GM18505 (cell line): ENCODE measurements around the gene SLC25A6.
"Not testable (repeated sequence)": the region's sequence is repeated elsewhere in the genome, so short reads cannot be mapped to it uniquely, and the experiment has no call there.

Experiments used
- ATAC-seq: cut with Tn5 transposase; IDR thresholded peaks from one replicate; pipeline ENCODE4 v1.9.1; 2021; ENCODE audit not compliant: unreplicated experiment
- POLR2A ChIP-seq: IDR thresholded peaks from 4 replicates; pipeline ENCODE4 v1.6.1; 2011; ENCODE audit warnings: borderline replicate concordance; ENCODE audit not compliant: insufficient read depth, insufficient read length; ENCODE audit errors: extremely low read depth

The SLC25A6 gene

GRCh38 chrX:1391707-1392375 lies at the start of gene SLC25A6:
TSS of gene SLC25A6 (minus strand) at chrX:1392113. CDS start at chrX:1392009, 104 bp downstream.
- TF ChIP-seq POLR2A, result peak; percentile 89
- ATAC-seq, result peak; percentile 94

- no peak for ATAC-seq
Measured at GRCh38 chrX:1440506-1440905, 48.6 kb upstream of the SLC25A6 start.

GRCh38 chrX:1435241-1435895 lies 43.5 kb upstream of the SLC25A6 start:
- no peak for TF ChIP-seq POLR2A
- no peak for ATAC-seq

More at GRCh38 chrX:1440506-1440905, 48.6 kb upstream of the SLC25A6 start:
- no peak for TF ChIP-seq POLR2A

- no peak for ATAC-seq
- TF ChIP-seq POLR2A, result no peak
Measured at GRCh38 chrX:1434871-1435240, 42.9 kb upstream of the SLC25A6 start.

- no peak for TF ChIP-seq POLR2A
Measured at GRCh38 chrX:1433646-1434357, 41.9 kb upstream of the SLC25A6 start.

GRCh38 chrX:1430451-1430850 lies 38.5 kb upstream of the SLC25A6 start:
- no peak for ATAC-seq
- TF ChIP-seq POLR2A, result no peak

More at GRCh38 chrX:1433646-1434357, 41.9 kb upstream of the SLC25A6 start:
- ATAC-seq, result no peak

- no peak for TF ChIP-seq POLR2A
- ATAC-seq, result no peak
Measured at GRCh38 chrX:1427756-1428155, 35.8 kb upstream of the SLC25A6 start.

GRCh38 chrX:1426321-1426720 lies 34.4 kb upstream of the SLC25A6 start:
- ATAC-seq, result not testable (repeated sequence)

GRCh38 chrX:1425381-1425780 lies 33.5 kb upstream of the SLC25A6 start:
- no peak for ATAC-seq

GRCh38 chrX:1424147-1424851 lies 32.4 kb upstream of the SLC25A6 start:
- ATAC-seq, result no peak
- no peak for TF ChIP-seq POLR2A

More at GRCh38 chrX:1425381-1425780, 33.5 kb upstream of the SLC25A6 start:
- no peak for TF ChIP-seq POLR2A

- no peak for ATAC-seq
- TF ChIP-seq POLR2A, result no peak
Measured at GRCh38 chrX:1423215-1423614, 31.3 kb upstream of the SLC25A6 start.

GRCh38 chrX:1422135-1422465 lies 30.2 kb upstream of the SLC25A6 start:
- no peak for ATAC-seq
- TF ChIP-seq POLR2A, result no peak

- peak; percentile 32 for TF ChIP-seq POLR2A
- ATAC-seq, result no peak
Measured at GRCh38 chrX:1421433-1422134, 29.7 kb upstream of the SLC25A6 start.
